HEK293T (cell line): ENCODE results near the gene TSR2.

Experiments used
- FOXK2 ChIP-seq: fragments of 450-650 bp; IDR thresholded peaks from 2 replicates; pipeline ENCODE4 v1.6.1; 2016; ENCODE audit warnings: mild to moderate bottlenecking
- FOXM1 ChIP-seq: fragments of 450-650 bp; IDR thresholded peaks from 2 replicates; pipeline ENCODE4 v1.6.1; 2017; ENCODE audit warnings: mild to moderate bottlenecking, borderline replicate concordance
- SP1 ChIP-seq: fragments of 450-650 bp; IDR thresholded peaks from 2 replicates; pipeline ENCODE4 v1.6.1; 2017

DNA sequence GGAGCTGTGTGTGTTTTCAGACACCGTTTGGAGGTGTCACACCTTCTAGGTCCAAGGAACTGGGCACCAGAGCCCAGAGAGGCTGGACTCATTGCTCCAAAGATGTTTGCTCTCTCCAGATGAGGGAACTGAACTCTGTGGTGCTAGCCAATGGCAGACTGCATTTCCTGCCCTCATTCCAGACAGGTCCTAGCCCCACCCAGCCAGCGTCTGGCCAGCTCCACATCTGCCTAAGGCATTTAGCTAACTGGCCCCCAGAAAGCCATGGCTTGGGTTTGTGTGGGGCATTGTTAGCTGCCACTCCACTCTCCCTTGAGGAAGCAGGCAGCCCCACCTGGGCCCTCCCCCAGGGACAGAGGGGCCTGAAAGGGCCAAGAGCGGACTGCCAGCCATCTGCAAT lies 44.5 kb downstream of the TSR2 start:
- TF ChIP-seq SP1 (no peak), FOXM1 (no peak), FOXK2 (no peak)
